Measurements from ENCODE around the gene MBD4. TPM values are rescaled to one million over a fixed set of nuclear protein-coding genes. Genes with fewer than 3 reads are reported as not detected.

The MBD4 gene
- total RNA-seq, 2 donors from 2014 or later: 23.0 to 32.5 TPM

DNA sequence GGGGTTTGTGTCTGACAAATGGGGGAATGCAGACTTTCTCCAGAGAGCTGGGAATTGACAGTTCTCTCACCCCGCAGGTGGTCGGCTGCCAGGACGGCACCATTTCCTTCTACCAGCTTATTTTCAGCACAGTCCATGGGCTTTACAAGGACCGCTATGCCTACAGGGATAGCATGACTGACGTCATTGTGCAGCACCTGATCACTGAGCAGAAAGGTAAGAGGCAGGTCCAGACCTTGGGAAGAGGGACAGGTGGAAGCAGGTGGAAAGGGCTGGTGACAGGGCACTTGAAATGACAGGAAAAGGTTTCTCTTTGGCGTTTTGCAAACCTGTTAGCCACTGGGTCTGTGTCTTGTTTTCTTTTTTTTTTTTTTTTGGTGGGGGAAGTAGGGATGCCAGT is 36.8 kb upstream of the MBD4 start:
- Histone ChIP-seq H3K9me3 (no peaks in the 10 kb centered on the region), H3K27me3 (replicated peaks; ENCODE audit: insufficient read depth) (no peaks in the 10 kb centered on the region), H3K4me3 (no peak overlapping the region), H3K36me3 (peaks cover 16% of the 10 kb centered on the region), H3K4me1 (ENCODE audit: control insufficient read depth in 1 of 2, low read depth in 2 of 2) (peaks cover under 1 to 8% of the 10 kb centered on the region in 2 donors), H3K27ac (no peak overlapping the region)
- DNase-seq (ENCODE audit: low spot score) (no peak), ATAC-seq (ENCODE audit: insufficient number of reproducible peaks, low FRiP score, low read depth) (no peak)
- TF ChIP-seq, protein P1, sequence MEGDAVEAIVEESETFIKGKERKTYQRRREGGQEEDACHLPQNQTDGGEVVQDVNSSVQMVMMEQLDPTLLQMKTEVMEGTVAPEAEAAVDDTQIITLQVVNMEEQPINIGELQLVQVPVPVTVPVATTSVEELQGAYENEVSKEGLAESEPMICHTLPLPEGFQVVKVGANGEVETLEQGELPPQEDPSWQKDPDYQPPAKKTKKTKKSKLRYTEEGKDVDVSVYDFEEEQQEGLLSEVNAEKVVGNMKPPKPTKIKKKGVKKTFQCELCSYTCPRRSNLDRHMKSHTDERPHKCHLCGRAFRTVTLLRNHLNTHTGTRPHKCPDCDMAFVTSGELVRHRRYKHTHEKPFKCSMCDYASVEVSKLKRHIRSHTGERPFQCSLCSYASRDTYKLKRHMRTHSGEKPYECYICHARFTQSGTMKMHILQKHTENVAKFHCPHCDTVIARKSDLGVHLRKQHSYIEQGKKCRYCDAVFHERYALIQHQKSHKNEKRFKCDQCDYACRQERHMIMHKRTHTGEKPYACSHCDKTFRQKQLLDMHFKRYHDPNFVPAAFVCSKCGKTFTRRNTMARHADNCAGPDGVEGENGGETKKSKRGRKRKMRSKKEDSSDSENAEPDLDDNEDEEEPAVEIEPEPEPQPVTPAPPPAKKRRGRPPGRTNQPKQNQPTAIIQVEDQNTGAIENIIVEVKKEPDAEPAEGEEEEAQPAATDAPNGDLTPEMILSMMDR (IDR thresholded peaks at IDR 0.05): no peak

DNA sequence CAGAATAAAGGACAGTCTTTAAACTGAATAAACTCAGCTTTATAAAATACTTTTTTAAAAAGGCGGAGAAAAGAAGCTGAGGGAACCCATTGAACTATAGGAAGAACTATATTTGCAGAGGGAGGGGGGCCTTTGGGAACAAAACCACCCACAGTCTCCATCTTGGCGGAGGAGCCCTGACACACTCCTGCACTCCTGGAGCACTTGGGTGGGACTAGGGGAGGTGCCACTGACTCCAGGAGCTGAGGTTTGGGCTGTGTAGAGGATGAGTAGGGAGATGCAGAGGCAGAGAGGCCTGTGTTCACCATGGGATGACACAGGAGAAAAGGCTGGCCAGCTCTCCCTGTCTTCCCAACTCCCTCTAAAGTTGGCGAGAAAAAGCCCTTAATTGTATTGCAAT is 36.1 kb upstream of the MBD4 start:
- peaks cover 0 to 1% of the 10 kb centered on the region in 2 donors for H3K4me1 ChIP-seq (ENCODE audit: control insufficient read depth in 1 of 2, low read depth in 2 of 2)
- DNase-seq (ENCODE audit: low spot score) (no peak), ATAC-seq (ENCODE audit: insufficient number of reproducible peaks, low FRiP score, low read depth) (no peak)
- H3K27me3 ChIP-seq (replicated peaks; ENCODE audit: insufficient read depth): no peaks in the 10 kb centered on the region
- no peak overlapping the region for H3K4me3 ChIP-seq
- H3K27ac ChIP-seq: no peak overlapping the region
- H3K9me3 ChIP-seq: no peaks in the 10 kb centered on the region
- H3K36me3 ChIP-seq: peaks cover 16% of the 10 kb centered on the region
- TF ChIP-seq, protein P1 (IDR thresholded peaks at IDR 0.05): no peak

DNA sequence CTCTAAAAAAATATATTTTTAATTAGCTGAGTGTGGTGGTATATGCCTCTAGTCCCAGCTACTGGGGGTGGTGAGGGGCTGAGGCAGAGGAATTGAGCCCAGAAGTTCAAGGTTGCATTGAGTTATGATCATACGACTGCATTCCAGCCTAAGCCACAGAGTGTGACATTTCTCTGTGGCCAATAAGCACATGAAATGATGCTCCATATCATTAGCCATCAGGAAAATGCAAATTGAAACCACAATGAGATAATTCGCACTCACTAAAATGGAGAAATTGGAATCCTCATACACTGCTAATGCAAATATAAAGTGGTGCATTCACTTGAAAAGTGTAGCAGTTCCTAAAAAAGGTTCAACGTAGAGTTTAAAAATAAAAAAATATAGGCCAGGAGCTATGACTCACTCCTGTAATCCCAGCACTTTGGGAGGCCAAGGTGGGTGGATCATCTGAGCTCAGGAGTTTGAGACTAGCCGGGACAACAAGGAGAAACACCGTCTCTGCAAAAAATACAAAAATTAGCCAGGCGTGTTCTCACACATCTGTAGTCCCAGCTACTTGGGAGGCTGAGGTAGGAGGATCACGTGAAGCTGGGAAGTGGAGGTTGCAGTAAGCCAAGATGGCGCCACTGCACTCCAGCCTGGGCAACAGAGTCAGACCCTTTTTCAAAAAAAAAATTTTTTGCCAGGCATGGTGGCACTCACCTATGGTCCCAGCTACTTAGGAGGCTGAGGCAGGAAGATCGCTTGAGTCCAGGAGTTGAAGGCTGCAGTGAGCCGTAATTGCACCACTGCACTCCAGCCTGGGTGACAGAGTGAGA is 35.4 kb upstream of the MBD4 start:
- Histone ChIP-seq H3K4me1 (ENCODE audit: control insufficient read depth in 1 of 2, low read depth in 2 of 2) (no peaks in the 10 kb centered on the region), H3K9me3 (no peaks in the 10 kb centered on the region), H3K36me3 (peaks cover 16% of the 10 kb centered on the region), H3K4me3 (no peak overlapping the region), H3K27ac (no peak overlapping the region), H3K27me3 (replicated peaks; ENCODE audit: insufficient read depth) (no peaks in the 10 kb centered on the region)
- TF ChIP-seq, protein P1 (IDR thresholded peaks at IDR 0.05): no peak
- no peak for ATAC-seq (ENCODE audit: insufficient number of reproducible peaks, low FRiP score, low read depth)
- no peak for DNase-seq (ENCODE audit: low spot score)

DNA sequence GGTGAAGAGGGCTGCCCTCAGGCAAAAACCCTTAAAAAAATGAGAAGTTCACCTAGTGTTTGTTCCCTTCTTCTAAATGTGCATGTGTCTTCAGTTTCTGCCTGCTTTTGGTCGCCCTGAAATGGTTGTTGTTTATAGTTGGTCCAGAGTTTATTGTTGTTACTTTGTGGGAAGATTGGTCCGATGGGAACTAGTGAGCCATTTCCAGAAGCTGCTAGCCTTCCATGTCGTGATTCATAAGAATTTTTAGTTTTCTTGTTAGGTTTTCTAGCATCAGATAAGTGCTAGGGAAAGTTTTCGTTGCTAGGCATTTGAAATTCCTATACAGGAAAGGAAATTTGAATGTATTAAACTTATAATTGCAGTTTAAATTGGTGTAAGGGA is 34.0 kb upstream of the MBD4 start:
- TF ChIP-seq, protein P1 (IDR thresholded peaks at IDR 0.05): no peak
- H3K27ac ChIP-seq: no peak overlapping the region
- peaks cover 15% of the 10 kb centered on the region for H3K36me3 ChIP-seq
- DNase-seq (ENCODE audit: low spot score): no peak
- H3K4me1 ChIP-seq (ENCODE audit: control insufficient read depth in 1 of 2, low read depth in 2 of 2): no peaks in the 10 kb centered on the region
- H3K27me3 ChIP-seq (replicated peaks; ENCODE audit: insufficient read depth): no peaks in the 10 kb centered on the region
- no peak for ATAC-seq (ENCODE audit: insufficient number of reproducible peaks, low FRiP score, low read depth)
- no peaks in the 10 kb centered on the region for H3K9me3 ChIP-seq
- H3K4me3 ChIP-seq: no peak overlapping the region

DNA sequence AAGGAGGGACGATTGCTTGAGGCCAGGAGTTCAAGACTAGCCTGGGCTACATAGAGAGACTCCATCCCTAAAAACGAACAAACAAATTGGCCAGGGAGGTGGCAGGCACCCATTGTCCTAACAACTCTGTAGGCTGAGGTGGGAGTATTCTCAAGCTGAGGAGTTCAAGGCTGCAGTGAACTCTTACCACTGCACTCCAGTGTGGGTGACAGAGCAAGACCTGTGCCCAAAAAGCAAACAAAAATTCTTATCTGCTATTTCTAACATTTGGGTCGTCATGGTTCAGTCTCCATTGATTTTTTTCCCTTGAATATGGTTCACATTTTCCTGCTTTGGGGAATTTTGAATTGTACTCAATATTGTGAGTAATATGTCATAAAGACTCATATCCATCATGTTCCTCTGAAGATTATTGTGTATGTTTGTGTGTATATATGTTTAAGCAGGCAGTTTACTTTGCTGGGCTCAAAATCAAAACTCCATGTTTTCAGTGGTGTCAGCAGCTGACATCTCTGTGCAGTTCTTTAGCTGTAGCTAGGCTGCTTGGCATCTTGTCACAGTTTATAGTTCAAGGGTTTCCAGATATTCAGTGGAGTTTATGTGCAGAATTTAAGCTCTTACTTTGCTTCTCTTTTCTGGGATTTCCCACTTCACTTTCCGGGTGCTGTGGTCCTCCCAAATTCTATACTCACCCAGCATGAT is 33.5 kb upstream of the MBD4 start:
- TF ChIP-seq, protein P1 (IDR thresholded peaks at IDR 0.05): no peak
- H3K36me3 ChIP-seq: peaks cover 15% of the 10 kb centered on the region
- H3K27me3 ChIP-seq (replicated peaks; ENCODE audit: insufficient read depth): no peaks in the 10 kb centered on the region
- H3K9me3 ChIP-seq: no peaks in the 10 kb centered on the region
- DNase-seq (ENCODE audit: low spot score) (no peak), ATAC-seq (ENCODE audit: insufficient number of reproducible peaks, low FRiP score, low read depth) (no peak)
- H3K4me3 ChIP-seq: no peak overlapping the region
- H3K4me1 ChIP-seq (ENCODE audit: control insufficient read depth in 1 of 2, low read depth in 2 of 2): no peaks in the 10 kb centered on the region
- H3K27ac ChIP-seq: no peak overlapping the region

Measured in thoracic aorta (tissue), 2 donors.